TTC549 (cell line): ENCODE data around the gene AP1G1.
"Not testable (repeated sequence)": the region's sequence is repeated elsewhere in the genome, so short reads cannot be mapped to it uniquely, and the experiment has no call there.

Experiments used
- FAIRE-seq: peaks from 2 replicates; lab custom pipeline; 2012; peaks lifted over from hg19 to GRCh38; lab: Jason Lieb, UNC

The AP1G1 gene

DNA sequence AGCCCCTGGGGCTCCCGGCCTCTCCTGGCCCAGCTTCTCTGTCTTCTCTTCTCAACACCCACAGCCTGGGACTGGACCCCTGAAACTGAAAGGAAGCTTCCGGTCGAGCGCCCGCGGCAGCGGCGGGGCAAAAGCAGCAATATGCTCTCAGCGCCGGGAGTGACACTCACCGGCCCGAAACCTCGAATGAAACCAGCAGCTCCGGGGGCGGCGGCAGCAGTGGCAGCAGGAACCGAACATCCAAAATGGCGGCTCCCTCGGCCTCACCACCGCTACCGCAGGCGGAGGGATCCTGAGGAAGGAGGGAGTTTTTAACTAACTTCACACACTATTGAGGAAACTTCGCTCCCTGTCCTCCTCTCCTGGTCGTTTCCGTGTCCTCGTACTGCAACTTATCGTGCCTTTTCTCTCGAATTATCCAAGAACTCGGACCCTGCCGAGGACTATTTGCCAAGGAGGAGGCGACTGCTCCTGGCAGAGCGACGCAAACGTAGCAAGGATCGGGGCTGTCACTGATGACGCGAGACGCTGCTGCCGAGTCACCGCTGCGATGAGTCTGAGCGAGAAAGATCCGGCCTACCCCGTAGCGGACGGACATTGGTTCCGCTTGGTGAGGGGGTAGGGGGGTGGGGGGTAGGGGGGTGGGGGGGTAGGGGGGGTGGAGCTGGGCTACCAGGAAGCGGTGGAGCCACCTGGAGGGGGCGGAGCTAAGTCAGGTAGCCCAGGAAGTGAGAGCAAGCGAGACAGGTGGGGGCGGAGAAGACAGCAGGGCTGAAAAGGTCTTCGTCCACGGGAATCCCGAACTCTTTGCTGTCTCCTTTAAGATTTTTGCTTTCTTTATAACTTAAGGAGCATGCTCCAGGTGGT, at the start of gene AP1G1:
Gene AP1G1, minus strand, starts transcription at position 242 of the 867 bp plus-strand sequence. CDS start 19,355 bp downstream, outside the sequence.
- FAIRE-seq = no peak

- no peak for FAIRE-seq
These were observed 47.5 kb upstream of the AP1G1 start for GRCh38 chr16:71855937-71856662.

DNA sequence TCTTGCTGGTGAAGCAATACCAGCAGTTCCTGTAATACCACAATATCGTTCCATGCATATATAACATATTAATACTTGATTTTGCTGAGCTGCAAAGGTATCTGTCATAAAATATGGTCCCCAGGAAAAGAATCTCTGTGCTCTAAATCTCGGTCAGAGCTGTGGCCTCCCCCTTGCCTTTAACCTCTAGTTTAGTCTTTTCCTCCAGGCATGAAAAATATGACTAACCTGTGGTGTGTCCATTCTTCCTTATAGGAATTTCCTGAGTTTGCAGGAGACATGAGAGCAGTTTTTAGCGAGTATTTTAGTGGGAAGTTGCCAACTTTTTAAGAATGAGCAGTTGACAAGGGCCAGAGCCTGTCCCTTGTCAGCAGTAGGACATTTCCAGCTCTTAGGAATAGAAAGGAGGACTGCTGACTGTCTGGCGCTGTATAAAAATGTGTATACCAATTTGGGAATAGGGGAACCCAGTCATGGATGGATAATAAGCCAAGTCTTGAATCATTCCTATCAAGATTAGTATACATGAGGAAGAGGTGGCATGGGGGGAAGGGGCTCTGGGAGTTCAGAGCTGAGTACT, 45.8 kb upstream of the AP1G1 start:
- FAIRE-seq = no peak

DNA sequence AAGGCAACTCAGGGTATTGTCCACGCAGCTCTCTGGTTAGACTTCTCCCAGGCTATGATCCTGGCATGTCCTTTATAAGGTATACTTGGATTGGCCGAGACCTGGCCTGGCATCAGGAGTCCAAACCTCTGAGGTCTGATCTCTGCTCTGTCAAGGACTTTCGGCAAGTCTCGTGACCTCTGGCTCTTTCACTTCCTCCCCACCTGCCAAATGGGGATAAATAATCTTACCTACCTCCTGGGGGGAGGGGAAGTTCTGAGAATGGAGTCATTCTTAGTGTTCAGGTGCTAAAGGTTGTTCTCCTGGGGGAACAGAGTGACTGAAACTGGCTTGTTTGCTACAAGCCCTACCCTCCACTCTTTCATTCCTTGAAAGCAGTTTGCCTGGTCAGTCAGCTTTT, 44.8 kb upstream of the AP1G1 start:
- FAIRE-seq = no peak

GRCh38 chr16:71852561-71852960, 43.9 kb upstream of the AP1G1 start:
- FAIRE-seq = no peak

GRCh38 chr16:71852158-71852557, 43.5 kb upstream of the AP1G1 start:
- no peak for FAIRE-seq

DNA sequence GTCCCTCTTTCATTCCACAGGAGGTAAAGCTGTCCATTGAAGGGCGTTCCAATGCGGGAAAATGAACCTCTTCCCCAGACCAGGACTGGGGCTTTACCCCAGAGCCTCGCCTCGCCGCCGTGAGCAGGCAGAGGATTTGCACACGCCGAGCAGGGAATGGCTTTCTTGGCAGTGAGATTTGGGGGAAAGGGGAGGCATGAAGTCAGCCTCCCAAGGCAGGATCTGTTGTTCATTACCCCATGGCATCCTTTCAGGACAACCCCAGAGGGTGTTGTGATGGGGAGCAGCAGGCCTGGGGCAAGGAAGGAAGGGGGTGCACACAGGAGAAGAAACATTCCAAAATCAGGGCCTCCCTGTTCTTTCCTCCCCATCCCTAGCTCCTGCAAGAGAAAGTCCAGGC, 43.1 kb upstream of the AP1G1 start:
- no peak for FAIRE-seq

DNA sequence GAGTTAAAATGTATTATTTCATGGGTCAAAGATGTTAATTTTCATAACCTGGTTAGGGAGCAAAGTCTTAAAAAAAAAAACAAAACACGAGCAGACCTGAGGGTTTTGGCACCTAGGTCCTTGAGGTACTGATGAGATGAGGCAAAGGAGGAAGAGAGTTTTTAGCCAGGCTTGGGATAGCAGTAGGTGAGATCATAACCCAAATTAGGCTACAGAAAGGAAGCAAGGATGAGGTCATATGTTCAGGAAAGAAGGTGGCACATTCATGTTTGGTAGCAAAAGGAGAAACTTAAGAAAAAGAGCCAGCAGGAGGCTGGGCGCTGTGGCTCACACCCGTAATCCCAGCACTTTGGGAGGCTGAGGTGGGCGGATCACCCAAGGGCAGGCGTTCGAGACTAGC, 40.0 kb upstream of the AP1G1 start:
- no peak for FAIRE-seq

DNA sequence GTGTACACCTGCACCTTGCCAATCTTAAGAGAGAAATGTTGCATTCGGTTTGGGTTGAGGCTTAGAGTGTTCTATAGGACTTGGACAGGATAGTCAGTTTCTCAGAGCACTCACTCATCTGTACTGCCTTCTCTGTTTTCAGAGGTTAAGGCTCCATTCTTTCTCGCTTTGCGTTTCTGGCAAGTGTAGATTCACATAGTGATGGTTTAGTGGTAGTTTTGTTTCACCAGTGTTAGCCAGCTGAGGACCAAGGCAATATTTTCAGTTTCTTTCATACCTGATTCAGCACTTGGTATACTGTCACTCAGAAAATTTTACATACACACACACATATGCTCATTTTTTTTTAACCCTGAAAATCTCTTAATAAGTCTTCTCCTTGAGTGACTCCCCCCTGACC, 38.5 kb upstream of the AP1G1 start:
- FAIRE-seq = no peak

GRCh38 chr16:71846431-71846830, 37.8 kb upstream of the AP1G1 start:
- FAIRE-seq = no peak

GRCh38 chr16:71845639-71846430, 37.2 kb upstream of the AP1G1 start, which contains the start of gene ATXN1L:
TSS of gene ATXN1L (plus strand) at chr16:71845976. CDS start at chr16:71849741, 3,765 bp downstream.
- FAIRE-seq = no peak

DNA sequence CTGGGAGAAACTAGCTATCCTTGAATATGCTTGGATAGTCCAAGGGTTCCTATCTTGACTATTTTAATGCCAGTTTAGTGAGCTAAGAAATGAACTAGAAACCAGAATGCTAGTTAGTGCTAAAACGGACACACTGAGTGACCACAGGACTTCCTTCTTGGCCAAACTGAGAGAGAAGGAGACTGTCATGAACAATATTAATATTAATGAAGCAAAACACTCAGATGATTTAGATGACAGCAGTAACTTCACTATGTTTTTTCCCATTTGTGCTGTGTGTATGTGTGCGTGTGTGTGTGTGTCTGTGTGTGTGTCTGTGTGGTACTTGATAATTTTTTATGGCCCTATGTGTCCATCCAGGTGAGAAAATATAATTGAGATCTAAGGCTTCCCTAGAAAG, 34.9 kb upstream of the AP1G1 start:
- FAIRE-seq = no peak

DNA sequence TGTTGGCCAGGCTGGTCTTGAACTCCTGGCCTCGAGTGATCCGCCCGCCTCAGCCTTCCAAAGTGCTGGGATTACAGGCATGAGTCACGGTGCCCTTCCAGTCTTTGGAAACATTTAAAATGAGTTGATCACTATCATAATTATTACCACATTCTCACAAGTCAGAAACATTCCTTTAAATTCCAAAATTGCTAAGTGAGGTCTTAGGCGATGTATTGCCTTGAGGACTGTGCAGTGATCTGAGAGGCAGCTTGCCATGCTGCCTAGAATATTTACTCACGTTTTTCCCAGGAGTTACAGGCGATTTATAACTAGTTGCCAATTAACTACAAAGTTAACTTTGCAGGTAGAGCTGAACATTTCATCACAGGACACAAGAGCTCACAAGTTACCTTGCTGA, 31.4 kb upstream of the AP1G1 start:
- FAIRE-seq = no peak

DNA sequence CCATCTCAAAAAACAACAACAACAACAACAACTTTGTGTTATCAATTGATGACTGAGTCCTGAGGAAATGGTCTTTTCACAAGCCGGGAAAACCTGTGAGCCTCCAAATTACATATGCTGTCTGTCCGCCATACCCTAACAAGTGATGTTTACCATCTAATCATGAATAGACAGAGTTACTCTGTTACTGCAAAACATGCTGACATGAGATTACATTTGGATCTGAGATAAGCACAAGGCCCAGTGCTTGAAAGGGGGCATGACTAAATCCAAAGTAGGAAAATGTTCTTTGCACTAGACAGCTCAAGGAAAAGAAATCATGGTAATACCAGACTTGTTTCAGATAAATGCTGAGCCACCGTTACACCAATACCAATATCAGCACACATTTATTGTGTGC, 28.5 kb upstream of the AP1G1 start:
- no peak for FAIRE-seq

GRCh38 chr16:71834291-71834690, 25.7 kb upstream of the AP1G1 start:
- no peak for FAIRE-seq

- not testable (repeated sequence) for FAIRE-seq
These were observed 23.5 kb upstream of the AP1G1 start for GRCh38 chr16:71832112-71832511.

DNA sequence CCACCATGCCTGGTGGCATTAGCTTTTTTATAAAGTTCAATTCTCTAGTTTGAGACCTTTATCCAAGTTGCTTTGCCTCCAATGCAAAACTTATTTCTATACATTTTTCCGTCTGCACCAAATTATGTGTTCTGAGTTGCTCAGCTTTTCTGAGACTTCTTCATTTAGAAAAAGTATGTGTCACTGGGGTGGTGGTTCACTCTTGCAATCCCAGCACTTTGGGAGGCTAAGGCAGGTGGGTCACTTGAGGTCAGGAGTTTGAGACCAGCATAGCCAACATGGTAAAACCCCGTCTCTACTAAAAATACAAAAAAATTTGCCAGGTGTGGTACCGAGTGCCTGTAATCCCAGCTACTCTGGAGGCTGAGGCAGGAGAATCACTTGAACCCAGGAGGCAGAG, 23.1 kb upstream of the AP1G1 start:
- not testable (repeated sequence) for FAIRE-seq

GRCh38 chr16:71830359-71830758, 21.7 kb upstream of the AP1G1 start:
- no peak for FAIRE-seq

DNA sequence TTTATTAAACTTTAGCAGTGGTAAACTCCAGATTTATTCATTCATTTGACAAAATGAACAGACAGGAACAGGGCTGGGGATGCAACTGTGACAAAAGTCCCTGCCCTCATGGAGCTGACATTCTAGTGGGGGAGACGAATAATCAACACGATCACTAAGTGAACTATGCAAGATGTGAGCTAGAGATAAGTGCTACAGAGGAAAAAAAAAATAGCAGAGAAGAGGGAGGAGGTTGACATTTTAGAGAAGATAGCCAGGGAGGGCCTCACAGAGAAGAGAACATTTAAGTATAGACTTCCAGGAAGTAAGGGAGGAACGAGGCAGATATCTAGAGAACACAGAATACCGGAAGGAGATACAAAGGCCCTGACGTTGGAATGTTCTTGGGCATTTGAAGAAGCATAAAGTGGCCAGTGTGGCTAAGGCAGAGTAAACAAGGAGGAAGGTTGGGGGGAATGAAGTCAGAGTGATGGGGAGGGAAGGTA, 17.9 kb upstream of the AP1G1 start:
- no peak for FAIRE-seq

GRCh38 chr16:71817155-71817500, 8.5 kb upstream of the AP1G1 start:
- not testable (repeated sequence) for FAIRE-seq

- no peak for FAIRE-seq
These were observed 2.7 kb upstream of the AP1G1 start for GRCh38 chr16:71811261-71811803.

DNA sequence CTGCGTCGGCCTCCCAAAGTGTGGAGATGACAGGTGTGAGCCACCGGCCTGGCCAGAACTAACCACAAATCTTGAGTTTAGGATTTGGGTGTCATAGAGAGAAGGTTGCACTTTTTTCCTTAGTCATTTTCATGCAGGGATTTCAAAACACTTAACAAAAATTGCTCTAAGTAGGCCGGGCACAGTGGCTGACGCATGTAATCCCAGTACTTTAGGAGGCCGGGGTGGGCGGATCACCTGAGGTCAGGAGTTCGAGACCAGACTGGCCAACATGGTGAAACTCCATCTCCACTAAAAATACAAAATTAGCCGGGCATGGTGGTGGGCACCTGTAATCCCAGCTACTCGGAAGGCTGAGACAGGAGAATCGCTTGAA, 1.5 kb upstream of the AP1G1 start:
- not testable (repeated sequence) for FAIRE-seq
